Tibial nerve (tissue), 4 donors: Measurements from ENCODE around the gene DOK3.

ENCODE experiments used
- EP300 ChIP-seq, 2 donors: sonication (generic); formaldehyde crosslinking; IDR thresholded peaks; one replicate each; pipeline ENCODE4 v1.6.1; 2017; ENCODE audit warnings: antibody characterized with exemption in 2 of 2, mild to moderate bottlenecking in 1 of 2
- POLR2A ChIP-seq, 2 donors: fragments of 450-650 bp; IDR thresholded peaks; one replicate each; pipeline ENCODE4 v1.6.1; 2017; ENCODE audit warnings: antibody characterized with exemption in 2 of 2, mild to moderate bottlenecking in 2 of 2, moderate library complexity in 2 of 2
- TF ChIP-seq, protein P1 (sequence below), 5 experiments: fragments of 200-600 bp in 3 of 5; fragments of 450-650 bp in 2 of 5; sonication (generic) in 3 of 5; IDR thresholded peaks; one replicate each; pipeline ENCODE4 v1.5.1; 2016 to 2019; ENCODE audit warnings: antibody characterized with exemption in 5 of 5, mild to moderate bottlenecking in 3 of 5, moderate library complexity in 2 of 5

DNA sequence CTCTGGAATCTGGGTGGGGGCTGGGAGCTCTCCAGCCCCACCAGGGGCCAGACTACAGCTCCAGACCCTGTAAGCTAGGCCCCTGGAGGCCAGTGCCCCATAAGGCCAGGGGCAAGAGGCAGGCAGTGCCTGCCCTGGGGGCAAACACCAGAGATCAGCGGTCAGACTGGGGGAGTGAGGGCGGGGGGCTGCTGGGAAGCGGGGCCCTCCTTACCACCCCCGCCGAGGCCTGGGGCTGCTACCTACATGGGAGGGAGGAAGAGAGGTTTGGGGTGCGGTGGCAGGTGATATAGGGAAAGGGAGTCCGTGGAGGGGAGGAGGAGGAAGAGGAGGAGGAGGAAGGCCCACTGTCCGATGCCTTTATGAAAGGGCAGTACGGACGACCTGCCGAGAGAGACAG is 50.3 kb downstream of the DOK3 start:
- TF ChIP-seq, protein P1, sequence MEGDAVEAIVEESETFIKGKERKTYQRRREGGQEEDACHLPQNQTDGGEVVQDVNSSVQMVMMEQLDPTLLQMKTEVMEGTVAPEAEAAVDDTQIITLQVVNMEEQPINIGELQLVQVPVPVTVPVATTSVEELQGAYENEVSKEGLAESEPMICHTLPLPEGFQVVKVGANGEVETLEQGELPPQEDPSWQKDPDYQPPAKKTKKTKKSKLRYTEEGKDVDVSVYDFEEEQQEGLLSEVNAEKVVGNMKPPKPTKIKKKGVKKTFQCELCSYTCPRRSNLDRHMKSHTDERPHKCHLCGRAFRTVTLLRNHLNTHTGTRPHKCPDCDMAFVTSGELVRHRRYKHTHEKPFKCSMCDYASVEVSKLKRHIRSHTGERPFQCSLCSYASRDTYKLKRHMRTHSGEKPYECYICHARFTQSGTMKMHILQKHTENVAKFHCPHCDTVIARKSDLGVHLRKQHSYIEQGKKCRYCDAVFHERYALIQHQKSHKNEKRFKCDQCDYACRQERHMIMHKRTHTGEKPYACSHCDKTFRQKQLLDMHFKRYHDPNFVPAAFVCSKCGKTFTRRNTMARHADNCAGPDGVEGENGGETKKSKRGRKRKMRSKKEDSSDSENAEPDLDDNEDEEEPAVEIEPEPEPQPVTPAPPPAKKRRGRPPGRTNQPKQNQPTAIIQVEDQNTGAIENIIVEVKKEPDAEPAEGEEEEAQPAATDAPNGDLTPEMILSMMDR (IDR thresholded peaks at IDR 0.05): no peak
- TF ChIP-seq POLR2A (IDR thresholded peaks at IDR 0.05): no peak
- no peak for TF ChIP-seq EP300 (IDR thresholded peaks at IDR 0.05)
